CD14-positive monocyte (primary cell): ENCODE results near the gene ST8SIA6. TPM values are rescaled to one million over a fixed set of nuclear protein-coding genes. Genes with fewer than 3 reads are reported as not detected.

Experiments used
- DNase-seq, 3 donors: peaks; one replicate each; pipeline ENCODE4 v3.0.0-alpha.2; 2011 to 2022
- H2AFZ ChIP-seq: 2 replicates; pipeline ENCODE4 v1.6.0; 2012; ENCODE audit warnings: mild to moderate bottlenecking, low read depth, low read length, inconsistent platforms; ENCODE audit not compliant: insufficient read depth, poor library complexity, severe bottlenecking
- H3K27ac ChIP-seq, 2 donors: 1 replicate in 1 of 2; 2 replicates in 1 of 2; pipeline ENCODE4 v1.5.1; 2012 to 2013; ENCODE audit warnings: low read length in 2 of 2, control low read depth in 1 of 2, inconsistent platforms in 1 of 2, low read depth in 1 of 2, mild to moderate bottlenecking in 1 of 2
- H3K27me3 ChIP-seq, 2 donors: one replicate each; pipeline versions ENCODE4 v1.6.0 to v1.6.1; 2011 to 2013; ENCODE audit warnings: low read length in 2 of 2; ENCODE audit not compliant: control insufficient read depth in 2 of 2, insufficient read depth in 2 of 2
- H3K36me3 ChIP-seq, 2 donors: replicated peaks in 1 of 2; 1 replicate in 1 of 2; 2 replicates in 1 of 2; pipeline versions ENCODE4 v1.5.1 to v1.6.1; 2012 to 2013; ENCODE audit warnings: low read length in 2 of 2, control low read depth in 1 of 2, inconsistent platforms in 1 of 2, mild to moderate bottlenecking in 1 of 2; ENCODE audit not compliant: insufficient read depth in 2 of 2, control insufficient read depth in 1 of 2
- H3K4me1 ChIP-seq, 2 donors: 1 replicate in 1 of 2; 2 replicates in 1 of 2; pipeline versions ENCODE4 v1.5.1 to v1.6.1; 2012 to 2013; ENCODE audit warnings: low read length in 2 of 2, control low read depth in 1 of 2, inconsistent platforms in 1 of 2, mild to moderate bottlenecking in 1 of 2, moderate library complexity in 1 of 2; ENCODE audit not compliant: insufficient read depth in 2 of 2, control insufficient read depth in 1 of 2
- H3K4me2 ChIP-seq: replicated peaks from 2 replicates; pipeline ENCODE3; 2012; ENCODE audit warnings: low read length, moderate library complexity, mild to moderate bottlenecking; ENCODE audit not compliant: poor library complexity, severe bottlenecking; ENCODE audit errors: extremely low read depth
- H3K4me3 ChIP-seq, 3 experiments: fragments of 200-600 bp in 1 of 3; sonication (generic) in 1 of 3; replicated peaks in 1 of 3; 1 replicate in 2 of 3; 2 replicates in 1 of 3; pipeline ENCODE4 v1.5.1; 2011 to 2013; ENCODE audit warnings: low read length in 3 of 3, mild to moderate bottlenecking in 3 of 3, control low read depth in 2 of 3, low read depth in 2 of 3, inconsistent platforms in 1 of 3, moderate library complexity in 1 of 3
- H3K79me2 ChIP-seq: 2 replicates; pipeline ENCODE4 v1.6.0; 2012; ENCODE audit warnings: mild to moderate bottlenecking, control low read depth, inconsistent platforms, low read length, moderate library complexity; ENCODE audit not compliant: insufficient read depth
- H3K9ac ChIP-seq: 2 replicates; pipeline ENCODE4 v1.6.0; 2017; ENCODE audit warnings: low read length, mild to moderate bottlenecking; ENCODE audit not compliant: insufficient read depth, poor library complexity, severe bottlenecking
- H3K9me3 ChIP-seq, 2 donors: replicated peaks in 1 of 2; 1 replicate in 1 of 2; 2 replicates in 1 of 2; pipeline versions ENCODE4 v1.5.1 to v1.6.1; 2012 to 2013; ENCODE audit warnings: low read length in 2 of 2, control low read depth in 1 of 2; ENCODE audit not compliant: control insufficient read depth in 1 of 2, insufficient read depth in 1 of 2
- H4K20me1 ChIP-seq: 2 replicates; pipeline ENCODE4 v1.6.0; 2012; ENCODE audit warnings: mild to moderate bottlenecking, low read length, control low read depth, moderate library complexity; ENCODE audit not compliant: insufficient read depth
- H3K27ac Mint-ChIP-seq, 7 donors: one replicate each; pipeline ENCODE4 v1.8.0; 2020; ENCODE audit warnings: mild to moderate bottlenecking in 7 of 7, mixed read lengths in 7 of 7, moderate library complexity in 6 of 7, inconsistent platforms in 2 of 7
- H3K27me3 Mint-ChIP-seq, 3 donors: one replicate each; pipeline ENCODE4 v1.8.0; 2021 to 2022; ENCODE audit warnings: low read depth in 3 of 3, mild to moderate bottlenecking in 3 of 3, mixed read lengths in 3 of 3, moderate library complexity in 3 of 3, inconsistent platforms in 1 of 3
- H3K36me3 Mint-ChIP-seq, 2 donors: one replicate each; pipeline ENCODE4 v1.8.0; 2020; ENCODE audit warnings: mixed read lengths in 2 of 2, inconsistent platforms in 1 of 2, mild to moderate bottlenecking in 1 of 2
- H3K4me1 Mint-ChIP-seq: one replicate; pipeline ENCODE4 v1.8.0; 2020; ENCODE audit warnings: mild to moderate bottlenecking, mixed read lengths
- H3K4me3 Mint-ChIP-seq, 2 donors: one replicate each; pipeline ENCODE4 v1.8.0; 2020; ENCODE audit warnings: mild to moderate bottlenecking in 2 of 2, mixed read lengths in 2 of 2, moderate library complexity in 1 of 2
- H3K9me3 Mint-ChIP-seq, 7 donors: one replicate each; pipeline ENCODE4 v1.8.0; 2020 to 2022; ENCODE audit warnings: mixed read lengths in 7 of 7, mild to moderate bottlenecking in 6 of 7, moderate library complexity in 6 of 7, inconsistent platforms in 2 of 7
- CTCF ChIP-seq: fragments of 200-600 bp; IDR thresholded peaks from one replicate; pipeline ENCODE4 v1.8.0; 2022; ENCODE audit warnings: antibody characterized with exemption, mild to moderate bottlenecking
- WGBS: methylation state at CpG from one replicate; pipeline ENCODE4 v1.1.5; 2013; ENCODE audit warnings: missing lambda C conversion rate; ENCODE audit not compliant: insufficient coverage; 5-methylcytosine and 5-hydroxymethylcytosine counted together
- intact Hi-C, 2 donors: fragments of 100-400 bp; cut with micrococcal nuclease; formaldehyde crosslinking; loops; one replicate each; pipeline versions ENCODE4 v1.15.0 to v1.15.1; 2023
- polyA plus RNA-seq, 3 donors: library from polyadenylated mRNA; depleted of rRNA in 1 of 3; unstranded in 2 of 3; stranded (reverse) in 1 of 3; fragments of 300-500 nt in 2 of 3; fragments of >200 nt in 1 of 3; fragmentation: Illumina TruSeq in 2 of 3; gene quantifications; 1 replicate in 2 of 3; 2 replicates in 1 of 3; pipeline ENCODE4 v1.2.3, GENCODE V29; 2012 to 2021

The ST8SIA6 gene
- polyA plus RNA-seq, 3 donors, result 0.11 TPM; not detected in 2

- H3K27ac Mint-ChIP-seq, result no peak overlapping the region
- WGBS, result no CpG with 5 or more reads among the region's 6 CpGs
- no peaks in the 10 kb centered on the region for H3K36me3 Mint-ChIP-seq
- no peak overlapping the region for H3K4me3 Mint-ChIP-seq
- no peaks in the 10 kb centered on the region for H3K36me3 ChIP-seq
- H3K27me3 ChIP-seq, result peaks cover 0 to 7% of the 10 kb centered on the region in 2 donors
- H2AFZ ChIP-seq, result no peak overlapping the region
- peaks cover 11 to 18% (median 16%) of the 10 kb centered on the region in 3 donors for H3K27me3 Mint-ChIP-seq
- intact Hi-C loops, result loop anchor here in 1 of 2 donors (5.0 kb wide), 1 partner anchor 585 kb away; no protein-coding TSS in a partner anchor
- H3K4me2 ChIP-seq, result no peak overlapping the region
- DNase-seq, result no peak
- H3K9ac ChIP-seq, result no peak overlapping the region
- no peak overlapping the region for H3K4me3 ChIP-seq
- peaks cover 0 to 10% (median 4%) of the 10 kb centered on the region in 7 donors for H3K9me3 Mint-ChIP-seq
- H3K27ac ChIP-seq, result no peak overlapping the region
- H3K9me3 ChIP-seq, result no peaks in the 10 kb centered on the region
- H3K79me2 ChIP-seq, result no peaks in the 10 kb centered on the region
- H3K4me1 ChIP-seq, result peaks cover 19 to 29% of the 10 kb centered on the region in 2 donors
- peaks cover 38% of the 10 kb centered on the region for H3K4me1 Mint-ChIP-seq
- no peaks in the 10 kb centered on the region for H4K20me1 ChIP-seq
- no peak for TF ChIP-seq CTCF
Observed at GRCh38 chr10:17432723-17433122, 21.7 kb downstream of the ST8SIA6 start.

GRCh38 chr10:17431871-17432311 lies 22.5 kb downstream of the ST8SIA6 start:
- no peaks in the 10 kb centered on the region for H3K36me3 ChIP-seq
- intact Hi-C loops, result loop anchor here in 1 of 2 donors (5.0 kb wide), 1 partner anchor 585 kb away; no protein-coding TSS in a partner anchor
- H3K4me2 ChIP-seq, result peak overlapping the region; percentile 1
- H3K9ac ChIP-seq, result no peak overlapping the region
- no peaks in the 10 kb centered on the region for H4K20me1 ChIP-seq
- Mint-ChIP-seq H3K4me3 (peak overlapping the region in 1 of 2 donors; percentile 72), H3K4me1 (peaks cover 36% of the 10 kb centered on the region), H3K9me3 (peaks cover 0 to 9% (median 4%) of the 10 kb centered on the region in 7 donors), H3K27ac (peak overlapping the region in 1 of 7 donors; percentile 0), H3K27me3 (peaks cover 17 to 19% (median 19%) of the 10 kb centered on the region in 3 donors), H3K36me3 (no peaks in the 10 kb centered on the region)
- H3K9me3 ChIP-seq, result no peaks in the 10 kb centered on the region
- peak overlapping the region in 1 of 3 experiments; percentile 6 for H3K4me3 ChIP-seq
- peaks cover 19 to 29% of the 10 kb centered on the region in 2 donors for H3K4me1 ChIP-seq
- TF ChIP-seq CTCF, result no peak
- H3K79me2 ChIP-seq, result no peaks in the 10 kb centered on the region
- H3K27me3 ChIP-seq, result peaks cover 0 to 7% of the 10 kb centered on the region in 2 donors
- peak in 1 of 3 donors; percentile 27 for DNase-seq
- 10% methylated on average over 6 of the region's 7 CpGs for WGBS
- H2AFZ ChIP-seq, result no peak overlapping the region
- no peak overlapping the region for H3K27ac ChIP-seq
